Measurements from ENCODE around the gene N4BP2L1. TPM values are rescaled to one million over a fixed set of nuclear protein-coding genes. Genes with fewer than 3 reads are reported as not detected.

The N4BP2L1 gene
- total and polyA plus RNA-seq, 2 of the 8 experiments (the other 6 are each of a cell fraction or from before 2014, with no cell fraction given), result 1.3 to 3.1 TPM

GRCh38 chr13:32385410-32385809, 42.5 kb downstream of the N4BP2L1 start:
- Histone ChIP-seq H3K9ac (replicated peaks in 1 of 4; ENCODE audit: extremely low read depth in 1 of 4, low read depth in 3 of 4, low read length in 3 of 4) (no peak overlapping the region), H3K14ac (ENCODE audit: insufficient read length) (no peak overlapping the region), H3K23me2 (ENCODE audit: low read depth, low read length) (no peaks in the 10 kb centered on the region), H3K23ac (ENCODE audit: insufficient read length) (no peak overlapping the region), H3K4me2 (ENCODE audit: insufficient read depth in 1 of 2, low read depth in 2 of 2, low read length in 2 of 2) (no peak overlapping the region), H4K91ac (replicated peaks; ENCODE audit: insufficient read length, low read length) (no peak overlapping the region), H2AK5ac (ENCODE audit: low read depth, low read length) (no peak overlapping the region), H2BK12ac (ENCODE audit: low read depth, low read length) (no peak overlapping the region), H3K4me1 (replicated peaks in 1 of 4; ENCODE audit: control insufficient read depth in 3 of 4, insufficient read depth in 4 of 4, low read length in 3 of 4) (no peaks in the 10 kb centered on the region), H3K27ac (ENCODE audit: low read depth, low read length) (no peak overlapping the region), H4K8ac (ENCODE audit: extremely low read depth, insufficient read depth, low read length) (no peak overlapping the region), H3K79me2 (ENCODE audit: control insufficient read depth in 1 of 2, insufficient read depth in 2 of 2, low read length in 2 of 2) (no peaks in the 10 kb centered on the region), H2AFZ (ENCODE audit: low read length) (no peak overlapping the region), H3K79me1 (ENCODE audit: low read depth, low read length) (no peaks in the 10 kb centered on the region), H3K18ac (ENCODE audit: extremely low read depth, low read length) (no peak overlapping the region), H3K56ac (replicated peaks; ENCODE audit: insufficient read length, low read depth, low read length) (no peak overlapping the region), H2BK120ac (replicated peaks; ENCODE audit: low read depth, low read length) (no peak overlapping the region), H3K36me3 (ENCODE audit: control insufficient read depth in 2 of 4, insufficient read depth in 4 of 4, low read length in 3 of 4) (peaks cover 6 to 15% (median 14%) of the 10 kb centered on the region in 4 experiments; a peak in 6 of 8 replicates), H4K5ac (ENCODE audit: insufficient read length, low read depth, low read length) (no peak overlapping the region), H4K20me1 (replicated peaks in 1 of 2; ENCODE audit: control insufficient read depth in 1 of 2, insufficient read depth in 2 of 2, low read length in 2 of 2) (peaks cover 0 to 2% of the 10 kb centered on the region in 2 experiments), H2BK15ac (ENCODE audit: low read length) (no peak overlapping the region), H3K9me3 (ENCODE audit: insufficient read depth in 2 of 2, low read depth in 1 of 2, low read length in 1 of 2) (no peaks in the 10 kb centered on the region), H3K27me3 (replicated peaks in 1 of 4; ENCODE audit: control insufficient read depth in 3 of 4, extremely low read depth in 1 of 4, insufficient read depth in 3 of 4, low read length in 3 of 4) (no peaks in the 10 kb centered on the region), H3K4me3 (ENCODE audit: extremely low read depth in 1 of 4, insufficient read depth in 2 of 4, low read depth in 3 of 4, low read length in 4 of 4) (no peak overlapping the region), H2BK20ac (ENCODE audit: low read length) (no peak overlapping the region), H3K4ac (replicated peaks; ENCODE audit: insufficient read length, low read depth, low read length) (no peak overlapping the region), H2BK5ac (ENCODE audit: low read depth, low read length) (no peak overlapping the region)
- no peak for TF ChIP-seq POLR2AphosphoS5 (IDR thresholded peaks at IDR 0.05; ENCODE audit: low read depth, low read length)
- no peak for TF ChIP-seq SIN3A (conservative IDR thresholded peaks at IDR 0.05 in 1 of 2, IDR thresholded peaks at IDR 0.05 in 1 of 2; ENCODE audit: low read depth in 1 of 2, low read length in 2 of 2)
- no peak for TF ChIP-seq RAD21 (IDR thresholded peaks at IDR 0.05 in 1 of 2, conservative IDR thresholded peaks at IDR 0.05 in 1 of 2; ENCODE audit: low read depth in 2 of 2, low read length in 2 of 2)
- ChIA-PET POLR2A (ENCODE audit: partially characterized antibody) (no interaction called here), CTCF (ENCODE audit: partially characterized antibody) (interaction anchor here (0.8 kb wide), 2 partner anchors 10 to 991 kb away, joined by 3 read pairs; no protein-coding TSS in a partner anchor)
- FAIRE-seq, result no peak
- no peak for DNase-seq (ENCODE audit: low read depth in 1 of 2, low spot score in 2 of 2)

Data from H1 (cell line).